Activated T-cell treated with anti-CD3 and anti-CD28 coated beads, Interleukin-2, amount 50 U/mL, for 48 hours (primary cell): ENCODE results near the gene RTBDN.

Experiments used
- DNase-seq, 2 experiments: peaks; one replicate each; pipeline ENCODE4 v3.0.0-alpha.2; 2020

RTBDN gene

DNA sequence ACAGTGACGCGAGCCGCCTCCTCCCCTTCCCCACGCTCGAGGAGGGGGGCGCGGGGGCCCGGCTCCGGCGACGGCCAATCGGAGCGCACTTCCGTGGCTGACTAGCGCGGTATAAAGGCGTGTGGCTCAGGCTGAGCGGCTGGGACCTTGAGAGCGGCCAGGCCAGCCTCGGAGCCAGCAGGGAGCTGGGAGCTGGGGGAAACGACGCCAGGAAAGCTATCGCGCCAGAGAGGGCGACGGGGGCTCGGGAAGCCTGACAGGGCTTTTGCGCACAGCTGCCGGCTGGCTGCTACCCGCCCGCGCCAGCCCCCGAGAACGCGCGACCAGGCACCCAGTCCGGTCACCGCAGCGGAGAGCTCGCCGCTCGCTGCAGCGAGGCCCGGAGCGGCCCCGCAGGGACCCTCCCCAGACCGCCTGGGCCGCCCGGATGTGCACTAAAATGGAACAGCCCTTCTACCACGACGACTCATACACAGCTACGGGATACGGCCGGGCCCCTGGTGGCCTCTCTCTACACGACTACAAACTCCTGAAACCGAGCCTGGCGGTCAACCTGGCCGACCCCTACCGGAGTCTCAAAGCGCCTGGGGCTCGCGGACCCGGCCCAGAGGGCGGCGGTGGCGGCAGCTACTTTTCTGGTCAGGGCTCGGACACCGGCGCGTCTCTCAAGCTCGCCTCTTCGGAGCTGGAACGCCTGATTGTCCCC lies 42.9 kb downstream of the RTBDN start, which contains the start of gene JUNB:
JUNB (plus strand) TSS at position 142 of the 706 bp plus-strand sequence; CDS start at position 428, 286 bp downstream.
- peak; percentile 95 to 98 for DNase-seq

DNA sequence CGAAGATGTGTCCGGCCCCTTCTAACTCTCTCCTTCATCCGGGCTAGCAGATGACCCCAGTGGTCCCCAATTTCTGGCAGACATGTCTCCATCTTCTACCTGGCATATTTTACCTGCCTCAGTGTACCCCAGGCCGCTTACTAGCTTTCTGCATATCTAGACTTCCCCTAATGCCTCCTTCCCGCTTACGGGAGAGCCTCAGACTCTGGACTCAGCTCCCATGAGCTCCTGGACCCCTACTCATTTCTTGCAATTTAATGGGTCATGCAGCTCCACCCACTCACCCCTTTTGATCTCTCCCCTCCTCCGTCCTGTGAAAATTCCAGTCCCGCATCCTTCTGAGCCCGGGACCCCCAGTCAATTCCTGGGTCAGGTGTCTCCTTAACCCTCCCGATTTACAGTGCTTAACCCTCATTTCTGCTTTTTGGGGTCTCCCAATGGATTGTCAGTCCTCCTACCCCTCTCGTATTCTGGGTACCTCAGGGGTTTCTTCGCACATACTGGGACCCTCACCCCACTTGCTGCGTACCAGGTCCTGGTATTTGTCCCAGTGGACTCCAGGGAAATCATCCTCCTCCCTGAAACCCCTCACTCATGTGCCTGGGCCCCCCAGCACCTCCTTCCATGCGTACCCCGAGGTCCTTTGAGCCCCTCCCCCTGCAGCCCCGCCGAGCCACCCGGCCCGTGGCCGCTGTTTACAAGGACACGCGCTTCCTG lies 43.6 kb downstream of the RTBDN start:
- no peak for DNase-seq

DNA sequence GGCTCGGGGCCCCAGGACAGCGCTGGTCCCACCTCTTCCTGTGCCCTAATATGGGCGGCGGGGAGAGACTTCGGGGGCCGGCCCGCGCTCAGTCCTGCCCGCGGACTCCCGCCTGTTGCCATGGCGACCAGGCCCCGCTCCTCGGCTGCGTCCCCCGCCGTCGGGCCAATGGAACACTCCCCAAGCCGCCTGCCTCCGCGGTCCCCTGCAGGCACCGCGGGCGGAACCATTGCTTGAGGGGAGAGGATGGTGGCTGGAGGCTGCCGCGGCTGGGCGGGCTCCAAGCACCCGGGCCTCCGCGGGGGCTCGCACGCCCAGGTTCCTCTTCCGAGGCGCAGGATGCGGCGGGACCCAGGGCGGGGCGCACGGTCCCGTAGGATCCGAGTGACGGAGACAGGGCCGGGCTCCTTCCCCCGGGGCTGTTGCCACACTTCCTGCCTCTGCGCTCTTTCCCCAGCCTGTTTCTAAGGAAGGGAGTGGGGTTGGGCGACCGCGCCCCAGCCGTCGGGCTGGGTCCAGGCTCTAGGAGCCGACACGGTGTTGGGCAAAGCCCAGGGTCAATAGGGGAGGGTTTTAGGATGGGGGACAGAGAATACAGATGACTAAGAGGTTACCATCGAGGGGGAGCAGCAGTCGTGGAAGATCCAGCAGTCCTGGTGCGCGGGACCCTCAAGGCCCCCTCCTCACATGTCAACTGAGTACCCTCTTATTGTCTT lies 44.3 kb downstream of the RTBDN start:
- peak; percentile 97 to 98 for DNase-seq

DNA sequence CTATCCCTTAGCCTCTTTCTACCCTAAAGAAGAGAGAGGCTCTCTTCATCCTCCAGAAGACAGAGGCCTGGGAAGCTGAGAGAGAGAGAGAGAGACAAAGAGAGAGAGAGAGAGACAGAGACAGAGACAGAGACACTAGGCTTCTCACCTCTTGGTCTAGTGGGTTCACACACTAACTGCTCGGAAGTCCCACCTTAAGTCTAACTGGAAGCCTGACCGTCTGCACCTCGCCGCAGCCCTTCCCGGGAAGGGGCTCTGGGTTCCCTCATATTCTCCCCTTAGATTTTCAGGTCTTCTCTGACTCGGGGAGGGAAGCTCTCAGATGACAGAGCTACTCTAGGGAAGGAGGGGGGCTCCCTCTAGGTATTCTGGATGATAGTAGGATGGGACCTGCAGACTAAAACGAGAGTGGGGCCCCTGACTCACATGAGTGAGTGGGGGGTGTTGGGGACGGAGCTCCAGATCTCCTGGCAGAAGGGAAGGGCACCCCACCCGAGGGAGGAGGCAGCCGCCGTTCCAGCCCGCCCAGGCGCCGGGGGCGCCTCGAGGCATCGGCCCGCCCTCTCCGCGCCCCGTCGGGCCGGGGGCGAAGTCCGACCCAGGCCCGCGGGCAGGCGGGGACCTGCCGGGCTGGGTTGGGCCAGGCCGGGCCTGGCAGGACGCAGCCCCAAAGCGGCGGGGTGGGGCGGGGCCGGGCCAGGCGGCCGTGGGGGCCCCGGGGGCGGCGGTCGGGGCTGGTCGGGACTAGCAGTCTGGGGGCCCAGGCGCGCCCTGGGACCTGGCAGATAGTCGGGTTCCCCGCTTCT lies 45.1 kb downstream of the RTBDN start:
- DNase-seq: no peak

GRCh38 chr19:12788682-12789097 lies 45.7 kb downstream of the RTBDN start:
- peak; percentile 64 to 68 for DNase-seq

DNA sequence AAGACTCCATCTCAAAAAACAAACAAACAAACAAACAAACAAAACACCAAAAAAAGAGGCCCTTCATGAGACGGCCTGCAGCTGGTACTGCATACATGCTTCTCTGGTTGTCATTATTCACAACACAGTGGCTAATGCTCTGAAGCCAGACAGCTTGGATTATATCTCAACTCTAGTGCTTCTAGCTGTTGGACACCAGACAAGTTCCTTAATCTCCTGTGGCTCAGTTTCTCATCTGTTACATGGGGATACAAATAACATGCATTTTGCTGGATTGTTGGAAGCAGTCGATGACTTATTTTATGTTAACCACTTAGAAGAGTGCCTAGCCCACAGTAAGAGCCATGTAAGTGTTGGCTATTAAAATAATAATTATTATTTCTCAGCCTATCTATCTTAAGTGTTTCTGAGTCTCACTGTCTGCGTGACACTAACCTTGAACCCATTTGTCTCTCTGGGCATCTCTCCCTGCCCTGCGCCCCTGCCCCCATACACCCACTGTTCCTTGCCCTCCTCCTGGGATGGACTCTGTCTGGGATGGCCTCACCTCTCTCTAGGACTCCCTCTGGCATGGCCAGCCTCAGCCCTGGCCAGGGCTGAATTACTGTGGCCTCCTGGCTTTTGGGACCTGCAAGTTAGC lies 46.2 kb downstream of the RTBDN start:
- no peak for DNase-seq

- DNase-seq: no peak
Observed at GRCh38 chr19:12787458-12787857, 46.9 kb downstream of the RTBDN start.

DNA sequence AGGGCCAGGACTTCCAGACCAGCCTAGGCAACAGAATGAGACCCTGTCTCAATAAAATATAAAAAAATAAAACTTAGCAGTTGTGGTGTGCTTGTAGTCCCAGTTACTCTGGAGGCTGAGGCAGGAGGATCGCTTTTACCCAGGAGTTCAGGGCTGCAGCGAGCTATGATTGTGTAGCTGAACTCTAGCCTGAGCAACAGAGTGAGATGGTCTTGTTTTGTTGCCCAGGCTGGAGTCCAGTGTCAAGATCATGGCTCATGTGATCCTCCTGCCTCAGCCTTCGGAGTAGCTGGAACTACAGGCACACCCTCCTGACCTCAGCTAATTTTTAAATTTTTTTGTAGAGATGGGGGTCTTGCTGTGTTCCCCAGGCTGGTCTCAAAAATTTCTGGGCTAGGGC lies 47.4 kb downstream of the RTBDN start:
- no peak for DNase-seq

- DNase-seq: peak in 1 of 2 experiments; percentile 46
Observed at GRCh38 chr19:12786141-12786870, 48.1 kb downstream of the RTBDN start.

DNA sequence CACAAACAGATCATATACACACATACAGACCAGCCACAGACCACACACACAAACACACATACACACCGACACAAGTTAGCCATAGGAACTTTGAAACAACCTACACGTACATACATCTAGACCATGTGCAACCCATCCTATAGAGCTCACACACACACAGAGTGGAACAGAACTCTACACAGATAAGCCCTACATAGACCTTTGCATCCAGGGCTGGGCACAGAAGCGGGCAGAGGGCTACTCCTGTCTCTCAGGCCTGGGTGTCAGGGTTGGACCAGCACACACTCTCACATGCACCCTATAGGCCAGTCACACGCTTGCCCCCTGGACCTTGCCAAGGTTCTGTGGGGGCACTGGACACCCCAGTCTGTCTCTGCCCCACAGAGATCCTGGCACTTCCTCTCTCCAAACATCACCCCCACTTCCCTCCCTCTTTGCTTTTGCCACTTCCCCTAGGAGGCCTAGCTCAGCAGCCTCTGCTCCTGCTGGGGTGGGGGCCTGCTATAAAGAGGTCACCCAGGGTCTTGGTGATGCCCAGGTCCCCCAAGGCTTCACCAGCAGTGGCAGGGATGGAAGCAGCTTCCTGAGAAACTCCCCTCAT lies 48.8 kb downstream of the RTBDN start:
- peak in 1 of 2 experiments; percentile 44 for DNase-seq

DNA sequence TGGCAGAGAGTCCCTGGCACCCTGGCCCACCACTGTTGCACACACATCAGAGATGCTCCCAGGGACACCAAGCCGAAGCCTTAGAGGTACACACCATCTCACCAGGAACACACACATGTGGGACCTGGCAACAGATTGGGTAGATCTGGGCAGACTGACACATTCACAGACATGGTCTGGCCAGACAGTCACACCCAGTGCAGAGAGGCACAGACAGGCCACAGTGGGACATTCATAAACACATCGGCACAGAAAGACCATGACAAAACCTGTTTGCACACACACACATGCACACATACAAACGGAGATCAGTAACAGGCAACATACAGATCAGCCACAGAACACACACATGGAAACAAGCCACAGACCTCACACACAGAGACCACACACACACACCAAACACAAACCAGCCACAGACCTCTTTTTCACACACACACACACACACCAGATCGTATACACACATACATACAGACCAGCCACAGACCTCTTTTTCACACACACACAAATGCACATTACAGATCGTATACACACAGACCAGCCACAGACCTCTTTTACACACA lies 49.4 kb downstream of the RTBDN start:
- peak; percentile 56 to 59 for DNase-seq

DNA sequence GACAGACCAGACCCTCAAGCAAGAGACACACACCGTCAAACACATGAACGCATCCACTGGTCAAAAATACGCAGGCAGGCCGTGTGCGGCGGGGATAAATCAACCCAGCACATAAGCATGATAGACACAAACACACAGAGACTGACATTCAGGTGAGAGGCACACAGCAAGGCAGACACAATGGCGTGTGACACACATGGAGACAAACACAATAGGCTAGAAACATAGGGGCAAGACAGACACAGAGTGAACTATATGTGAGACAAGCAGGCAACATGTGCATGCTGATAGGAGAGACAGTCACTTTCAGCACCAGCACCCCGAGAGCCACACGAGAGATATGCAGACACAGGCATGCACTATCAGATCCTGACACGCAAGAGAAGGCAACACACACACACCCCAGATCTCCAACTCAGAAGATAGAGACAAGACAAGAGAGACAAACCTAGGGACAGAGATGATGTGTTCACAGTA lies 49.9 kb downstream of the RTBDN start:
- DNase-seq: no peak

GRCh38 chr19:12783849-12784393 lies 50.5 kb downstream of the RTBDN start:
- peak; percentile 49 to 61 for DNase-seq

DNA sequence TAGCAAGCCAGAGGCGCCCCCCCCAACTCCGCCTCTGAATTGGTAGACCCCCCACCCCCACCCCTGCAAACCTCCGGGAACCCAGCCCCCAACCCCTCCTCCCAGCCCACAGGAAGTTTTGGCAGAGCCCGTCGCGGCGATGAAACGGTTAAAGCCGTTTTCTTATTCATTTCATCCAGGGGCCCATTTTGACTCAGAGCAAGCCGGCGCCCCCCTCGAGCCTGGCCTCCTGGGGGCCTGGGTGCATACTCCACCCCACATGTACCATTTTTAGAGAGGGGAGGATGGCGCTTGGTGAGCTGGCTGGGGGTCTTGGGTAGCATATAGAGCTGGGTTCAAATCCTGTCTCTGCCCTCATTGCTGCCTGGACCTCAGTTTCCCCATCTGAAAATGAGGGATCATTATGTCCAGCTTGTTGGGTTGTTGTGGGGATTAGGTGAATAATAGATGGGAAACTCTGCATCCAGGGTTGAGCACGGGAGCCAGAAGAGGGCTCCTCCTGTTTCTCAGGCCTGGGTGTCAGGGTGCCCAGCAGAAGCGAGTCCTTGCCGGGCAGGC lies 51.0 kb downstream of the RTBDN start:
- no peak for DNase-seq

GRCh38 chr19:12782424-12783290 lies 51.7 kb downstream of the RTBDN start:
- peak; percentile 92 to 94 for DNase-seq

DNA sequence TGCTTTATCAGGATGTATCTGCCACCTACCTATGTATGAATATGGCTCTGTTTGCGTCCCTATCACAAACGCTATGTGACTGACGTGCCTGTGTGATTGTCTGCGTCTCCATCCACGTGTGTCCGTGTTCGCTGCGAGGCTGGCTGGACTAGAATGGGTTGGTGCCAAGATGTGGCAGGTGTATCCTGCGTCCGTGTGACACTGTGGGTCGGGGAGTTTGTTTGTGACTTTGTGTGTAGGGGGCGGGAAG lies 52.3 kb downstream of the RTBDN start:
- DNase-seq: no peak

- peak; percentile 44 to 49 for DNase-seq
Observed at GRCh38 chr19:12779162-12779993, 55.0 kb downstream of the RTBDN start.

DNA sequence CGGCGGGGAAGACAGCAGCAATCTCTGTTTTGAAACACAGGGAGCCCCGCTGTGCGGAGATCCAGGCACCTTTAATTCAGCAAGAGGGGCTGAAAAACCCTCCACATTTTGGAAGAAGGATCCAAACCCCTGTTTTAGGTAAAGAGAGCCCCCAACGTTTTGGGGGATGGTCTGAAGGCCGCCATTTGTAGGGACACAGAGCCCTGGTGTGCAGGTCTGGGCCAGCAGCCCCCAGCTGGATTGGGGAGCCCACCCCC lies 55.5 kb downstream of the RTBDN start:
- no peak for DNase-seq
